NCI-H524 (cell line): ENCODE results near the gene OAS3.
A peak's percentile ranks its signal among the peaks of the same experiment; 100 is the strongest.
"Not testable (repeated sequence)": the region's sequence is repeated elsewhere in the genome, so short reads cannot be mapped to it uniquely, and the experiment has no call there.

Source experiments
- DNase-seq, 2 experiments: peaks; one replicate each; lab custom pipeline; 2025; lab: John Stamatoyannopoulos, UW

OAS3 gene

DNA sequence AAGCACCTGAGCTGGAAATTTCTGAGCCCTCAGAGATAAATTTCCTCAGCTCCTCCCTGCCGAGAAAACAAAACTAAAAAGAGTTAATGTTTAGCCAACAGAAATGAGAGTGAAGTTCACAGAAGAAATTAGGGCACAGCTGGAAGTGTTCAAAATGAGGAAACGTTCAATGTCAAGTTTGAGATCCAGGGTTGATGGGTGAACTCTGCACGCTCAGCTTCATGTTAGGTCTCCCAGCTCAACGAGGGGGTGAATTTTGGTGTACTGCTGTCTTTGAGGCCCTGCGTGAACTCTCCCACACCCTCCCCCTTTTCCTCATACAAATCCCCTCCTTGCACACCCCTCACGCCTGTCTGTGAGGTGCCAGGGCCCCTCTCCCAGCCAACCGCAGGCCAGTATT is 13.3 kb upstream of the OAS3 start:
- DNase-seq: no peak

DNA sequence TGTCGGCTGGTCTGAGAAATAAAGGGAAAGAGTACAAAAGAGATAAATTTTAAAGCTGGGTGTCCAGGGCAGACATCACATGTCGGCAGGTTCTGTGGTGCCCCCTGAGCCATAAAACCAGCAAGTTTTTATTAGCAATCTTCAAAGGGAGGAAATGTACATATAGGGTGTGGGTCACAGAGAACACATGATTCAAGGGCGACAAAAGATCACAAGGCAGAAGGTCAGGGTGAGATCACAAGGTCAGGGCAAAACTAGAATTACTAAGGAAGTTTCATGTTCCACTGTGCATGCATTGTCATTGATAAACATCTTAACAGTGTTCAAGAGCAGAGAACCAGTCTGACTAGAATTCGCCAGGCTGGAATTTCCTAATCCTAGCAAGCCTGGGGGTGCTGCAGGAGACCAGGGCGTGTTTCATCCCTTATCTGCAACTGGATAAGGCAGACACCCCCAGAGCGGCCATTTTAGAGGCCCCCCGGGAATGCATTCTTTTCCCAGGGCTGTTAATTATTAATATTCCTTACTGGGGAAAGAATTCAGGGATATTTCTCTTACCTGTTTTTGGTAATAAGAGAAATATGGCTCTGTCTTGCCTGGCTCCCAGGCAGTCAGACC is 11.7 kb upstream of the OAS3 start:
- DNase-seq: not testable (repeated sequence)

DNA sequence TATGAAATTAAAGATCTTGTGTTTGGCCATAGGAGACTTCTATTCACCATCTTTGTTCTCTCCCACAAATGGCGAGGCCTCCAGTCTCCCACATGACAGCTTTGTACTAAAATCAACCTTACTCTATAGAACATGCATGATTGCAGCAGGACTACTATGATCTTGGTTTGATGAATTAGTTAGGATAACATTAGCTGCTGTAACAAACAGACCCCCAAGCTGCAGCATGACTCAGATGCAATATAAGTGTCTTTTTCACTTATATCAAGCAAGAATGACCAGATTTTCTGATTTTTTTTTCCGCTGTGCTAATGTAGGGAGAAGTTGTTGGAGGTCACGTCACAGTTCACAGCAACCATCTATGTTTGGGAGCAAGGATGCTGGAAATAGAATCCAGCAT is 10.8 kb upstream of the OAS3 start:
- no peak for DNase-seq

DNA sequence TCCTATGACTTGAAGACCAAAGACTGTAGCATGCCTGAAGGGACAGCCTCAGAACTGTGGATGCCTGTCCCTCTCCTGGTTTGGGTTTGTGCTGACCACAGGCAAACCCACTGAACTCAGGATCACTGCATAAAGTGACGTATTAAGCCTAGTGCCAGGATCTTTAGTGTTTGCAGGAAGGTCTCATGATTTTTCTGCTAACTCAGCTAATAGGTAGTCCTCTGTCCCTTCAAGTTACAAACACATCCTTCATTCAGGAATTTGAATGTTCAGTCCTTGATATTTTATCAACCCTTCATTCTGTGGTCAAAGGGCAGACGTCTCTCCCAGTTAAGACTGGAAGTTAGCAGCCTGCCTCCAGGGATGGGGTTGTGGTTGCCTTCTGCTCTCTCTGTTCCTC is 10.3 kb upstream of the OAS3 start:
- no peak for DNase-seq

DNA sequence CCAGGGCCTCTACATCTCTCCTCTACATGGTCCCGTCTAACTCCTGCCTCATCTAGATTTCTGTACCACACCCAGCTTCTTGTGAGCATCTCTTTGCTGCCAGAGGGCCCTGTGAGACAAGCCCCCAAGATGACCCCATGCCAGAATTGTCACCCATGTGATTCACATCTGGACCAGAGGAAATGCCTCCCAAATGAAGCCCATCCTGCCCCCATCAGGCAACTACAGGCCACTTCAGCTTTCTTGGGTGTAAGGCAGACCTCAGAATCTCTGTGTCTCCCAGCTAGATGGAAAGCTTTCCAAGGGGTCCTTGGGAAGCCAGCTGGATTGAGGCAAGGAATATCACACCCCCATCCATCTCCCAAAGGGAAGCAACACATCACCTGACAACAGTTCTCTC is 9.3 kb upstream of the OAS3 start:
- no peak for DNase-seq

DNA sequence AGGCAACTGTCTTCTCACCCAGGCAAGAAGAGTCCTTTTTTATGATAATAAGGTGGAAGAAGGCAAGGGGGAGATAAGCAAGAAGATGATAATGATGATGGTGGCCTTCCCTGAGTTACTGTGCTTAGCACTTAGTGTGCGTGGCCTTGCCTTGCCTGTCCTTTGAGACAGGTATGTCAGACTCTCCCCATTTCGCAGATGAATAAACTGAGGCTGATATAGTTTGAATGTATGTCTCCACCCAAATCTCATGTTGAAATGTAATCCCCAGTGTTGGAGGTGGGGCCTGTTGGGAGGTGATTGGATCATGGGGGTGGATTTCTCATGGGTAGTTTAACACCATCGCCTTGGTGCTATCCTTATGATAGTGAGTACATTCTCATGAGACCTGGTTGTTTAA is 8.6 kb upstream of the OAS3 start:
- no peak for DNase-seq

DNA sequence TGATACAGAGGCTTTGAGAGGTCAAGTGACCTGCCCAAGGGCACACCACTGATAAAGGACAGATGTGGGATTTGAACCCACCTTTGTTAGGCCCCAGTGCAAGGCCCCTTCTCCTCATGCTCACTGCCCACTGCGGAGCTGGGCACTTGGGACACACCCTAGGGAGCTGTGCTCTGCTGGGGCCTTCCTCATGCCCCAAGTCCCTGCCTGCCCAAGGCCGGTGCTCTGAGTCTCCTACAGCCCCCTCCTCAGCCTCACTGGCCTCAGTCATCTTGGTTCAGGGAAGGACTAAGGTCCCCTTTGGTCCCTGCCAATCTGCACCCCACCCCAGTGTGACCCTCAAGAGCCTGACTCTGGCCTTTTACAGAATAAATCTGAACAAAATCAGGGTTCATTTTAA is 7.9 kb upstream of the OAS3 start:
- no peak for DNase-seq

DNA sequence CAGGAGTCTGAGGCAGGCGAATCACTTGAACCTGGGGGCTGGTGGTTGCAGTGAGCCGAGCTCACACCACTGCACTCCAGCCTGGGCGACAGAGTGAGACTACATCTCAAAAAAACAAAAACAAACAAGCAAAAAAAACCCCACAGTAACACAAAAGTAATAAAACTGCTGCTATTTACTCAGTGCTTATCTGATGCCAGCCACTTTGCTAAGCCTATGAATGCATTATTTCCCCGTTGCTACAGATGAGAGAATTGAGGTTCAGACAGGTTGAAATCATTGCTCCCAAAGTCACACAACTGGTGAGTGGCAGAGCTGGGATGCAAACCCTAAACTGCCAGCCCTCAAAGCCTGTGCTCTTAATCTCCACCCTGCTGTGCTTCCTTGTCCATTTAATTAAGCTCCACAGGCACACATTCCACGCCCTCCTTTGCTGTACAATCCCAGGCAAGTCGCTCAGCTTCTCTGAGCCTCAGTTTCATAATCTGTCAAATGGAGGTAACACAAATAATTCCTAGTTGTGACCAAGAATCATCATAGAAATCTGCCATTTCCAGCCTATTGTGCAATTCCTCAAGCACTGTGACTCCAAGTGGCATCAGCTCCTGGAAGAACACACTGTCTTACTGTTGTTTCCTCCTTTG is 5.7 kb upstream of the OAS3 start:
- no peak for DNase-seq

DNA sequence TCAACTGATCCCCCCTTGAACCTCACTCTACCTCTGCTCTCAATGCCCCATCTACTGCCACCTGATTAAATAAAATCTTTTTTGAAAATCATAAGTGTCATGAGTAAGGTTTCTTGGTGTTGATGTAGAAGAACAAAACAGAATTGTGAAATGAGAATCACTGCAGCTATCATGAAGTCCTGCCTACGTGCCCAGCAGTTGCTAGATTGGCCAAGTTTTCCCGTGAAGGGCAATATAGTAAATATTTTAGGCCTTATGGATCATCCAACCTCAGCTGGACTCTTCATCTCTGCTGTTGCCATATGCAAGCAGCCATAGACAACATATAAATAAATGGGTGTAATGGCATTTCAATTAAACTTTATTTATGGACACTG is 5.2 kb upstream of the OAS3 start:
- DNase-seq: no peak

DNA sequence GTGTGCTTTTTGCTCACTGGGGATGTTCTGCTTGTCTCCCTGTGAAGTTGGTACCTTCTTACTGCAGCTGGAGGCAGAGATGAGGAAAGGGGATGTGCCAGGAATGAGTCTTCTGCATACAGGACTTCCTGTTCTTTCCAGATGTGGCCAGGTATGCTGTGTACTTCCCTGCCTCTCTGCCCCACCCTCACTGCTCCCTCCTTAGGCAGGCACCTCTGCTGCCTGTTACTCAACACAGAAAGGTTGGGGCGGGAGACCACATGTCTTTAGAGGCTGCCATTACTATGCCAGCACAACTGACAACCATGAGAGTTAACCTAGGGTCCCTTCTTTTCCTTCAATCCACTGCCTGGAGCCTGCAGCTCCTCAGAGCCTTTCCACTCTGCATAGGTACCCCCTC is 2.0 kb upstream of the OAS3 start:
- DNase-seq: no peak

DNA sequence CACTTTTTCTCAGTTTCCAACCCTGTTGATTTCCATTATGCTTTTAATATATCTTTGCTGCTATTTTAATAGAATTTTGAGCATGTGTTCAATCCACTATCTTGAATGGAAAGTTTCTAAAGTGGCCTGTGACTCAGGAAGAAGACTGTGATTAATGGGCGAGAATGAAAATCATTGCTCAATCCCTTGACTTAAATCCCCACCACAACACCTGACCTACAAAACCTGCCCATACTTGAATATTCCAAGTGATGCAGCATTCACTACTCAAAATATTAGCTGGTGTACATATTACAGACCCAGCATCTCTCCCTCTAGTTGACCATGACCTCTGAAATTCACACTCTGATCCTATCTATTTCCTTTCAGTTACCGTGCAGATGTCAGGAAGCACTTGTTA is 1.3 kb upstream of the OAS3 start:
- no peak for DNase-seq

DNA sequence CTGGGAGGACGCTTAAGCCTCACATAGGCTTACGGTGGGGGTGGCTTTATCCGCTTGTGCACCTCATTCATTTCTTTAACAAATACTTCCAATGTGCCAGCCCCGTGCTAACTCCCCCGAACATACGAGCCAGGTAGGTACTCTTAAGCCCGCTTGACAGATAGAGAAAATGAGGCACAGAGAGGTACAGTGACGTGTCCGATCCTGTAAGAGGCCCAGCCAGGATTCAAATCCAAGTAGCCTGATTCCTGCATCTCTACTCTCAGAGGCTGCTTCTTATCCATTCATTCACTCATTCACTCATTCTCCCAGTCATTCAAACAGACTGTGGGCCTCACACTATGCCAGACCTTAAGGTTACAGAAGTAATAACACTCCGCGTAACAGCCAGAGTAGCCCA is 477 bp downstream of the OAS3 start:
- no peak for DNase-seq

DNA sequence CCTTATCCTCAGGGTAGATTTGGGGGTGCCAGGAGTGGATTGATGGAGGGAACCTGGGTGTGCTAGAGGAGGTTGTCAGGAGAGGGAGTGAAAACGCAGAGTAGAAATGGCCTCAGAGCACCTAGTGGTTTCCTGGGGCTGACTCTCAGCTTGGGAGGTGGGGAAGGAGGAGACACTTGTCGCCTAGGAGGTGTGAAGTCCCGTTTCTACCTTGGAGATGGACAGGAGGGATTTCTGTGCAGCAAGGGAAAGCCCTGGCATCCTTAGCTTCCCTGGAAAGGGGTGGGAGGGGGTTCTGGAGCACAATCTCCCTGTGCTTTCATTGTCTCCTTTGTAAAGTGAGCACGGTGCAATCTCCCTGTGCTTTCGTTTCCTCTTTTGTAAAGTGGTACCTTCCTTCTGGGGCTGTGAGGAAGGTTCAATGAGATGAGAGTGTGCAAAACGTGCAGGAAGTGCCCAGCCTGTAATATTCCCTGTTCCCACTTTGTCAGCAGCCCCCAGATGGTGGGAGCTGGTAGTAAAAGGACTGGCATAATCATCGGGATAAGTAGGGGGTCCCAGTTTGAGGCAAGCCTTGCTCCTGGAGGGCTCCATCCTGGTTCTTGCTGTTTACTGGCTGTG is 1.6 kb downstream of the OAS3 start:
- DNase-seq: no peak

DNA sequence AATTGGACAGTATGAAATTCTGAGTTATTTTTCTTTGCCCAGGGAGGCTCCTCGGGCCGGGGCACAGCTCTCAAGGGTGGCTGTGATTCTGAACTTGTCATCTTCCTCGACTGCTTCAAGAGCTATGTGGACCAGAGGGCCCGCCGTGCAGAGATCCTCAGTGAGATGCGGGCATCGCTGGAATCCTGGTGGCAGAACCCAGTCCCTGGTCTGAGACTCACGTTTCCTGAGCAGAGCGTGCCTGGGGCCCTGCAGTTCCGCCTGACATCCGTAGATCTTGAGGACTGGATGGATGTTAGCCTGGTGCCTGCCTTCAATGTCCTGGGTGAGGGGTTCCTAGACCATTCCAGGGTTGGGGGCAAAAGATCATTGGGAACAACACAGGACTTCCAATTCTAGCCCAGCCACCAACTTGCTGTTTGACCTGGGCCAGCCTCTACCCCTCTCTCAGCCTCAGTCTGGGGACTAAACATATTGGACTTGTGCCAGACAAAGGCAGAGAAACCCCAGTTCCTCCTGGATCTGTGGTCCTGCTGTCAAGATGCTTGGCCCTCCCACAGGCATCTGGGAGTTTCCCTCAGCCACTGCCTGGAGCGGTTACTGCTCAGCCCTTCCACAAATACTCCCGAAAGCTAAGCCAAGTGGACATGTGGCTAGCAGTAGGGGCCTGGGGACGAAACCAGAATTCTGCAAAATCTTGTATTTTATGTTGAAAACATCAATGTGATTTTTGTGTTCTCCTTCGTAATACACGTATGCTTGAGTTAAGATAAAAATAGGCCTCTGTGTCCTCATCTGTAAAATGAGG is 3.5 kb downstream of the OAS3 start:
- no peak for DNase-seq

DNA sequence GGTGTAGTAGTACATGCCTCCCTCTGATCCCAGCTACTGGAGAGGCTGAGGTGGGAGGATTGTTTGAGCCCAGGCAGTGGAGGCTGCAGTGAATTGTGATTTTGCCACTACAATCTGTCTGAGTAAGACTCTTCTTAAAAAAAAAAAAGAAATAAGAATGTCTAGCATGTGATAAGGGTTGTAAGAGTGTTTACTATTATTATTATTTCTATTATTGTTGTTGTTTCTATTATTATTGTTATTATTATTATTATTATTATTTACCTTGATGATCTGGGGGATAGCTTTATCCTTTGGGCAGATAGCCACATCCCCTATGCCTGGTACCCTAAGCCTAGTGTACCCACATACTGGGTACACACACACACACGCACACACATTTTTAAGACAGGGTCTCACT is 4.3 kb downstream of the OAS3 start:
- DNase-seq: no peak

DNA sequence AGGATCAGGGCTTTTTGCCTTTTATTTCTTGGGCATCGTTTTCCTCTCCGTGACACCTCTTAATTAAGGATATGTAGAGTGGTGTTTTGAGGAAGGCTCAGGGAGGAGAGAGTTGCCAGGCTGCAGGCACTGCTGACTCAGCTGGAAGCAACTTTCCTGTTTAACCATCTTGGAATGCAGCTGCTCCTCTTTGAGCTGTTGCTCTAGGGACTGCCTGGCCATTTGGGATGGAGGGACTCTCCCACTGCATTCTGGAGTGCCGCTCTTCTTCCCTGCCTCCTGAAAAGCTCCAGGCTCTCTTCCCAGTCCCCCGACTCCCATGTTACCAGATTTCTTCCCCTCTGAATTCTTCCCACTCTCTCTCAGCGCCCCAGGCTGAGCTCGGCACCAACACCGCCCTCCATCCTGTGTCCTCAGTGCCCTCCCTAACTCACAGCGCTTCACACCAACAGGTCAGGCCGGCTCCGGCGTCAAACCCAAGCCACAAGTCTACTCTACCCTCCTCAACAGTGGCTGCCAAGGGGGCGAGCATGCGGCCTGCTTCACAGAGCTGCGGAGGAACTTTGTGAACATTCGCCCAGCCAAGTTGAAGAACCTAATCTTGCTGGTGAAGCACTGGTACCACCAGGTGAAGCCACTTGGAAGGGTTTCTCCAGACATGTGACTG is 5.9 kb downstream of the OAS3 start:
- DNase-seq: no peak

DNA sequence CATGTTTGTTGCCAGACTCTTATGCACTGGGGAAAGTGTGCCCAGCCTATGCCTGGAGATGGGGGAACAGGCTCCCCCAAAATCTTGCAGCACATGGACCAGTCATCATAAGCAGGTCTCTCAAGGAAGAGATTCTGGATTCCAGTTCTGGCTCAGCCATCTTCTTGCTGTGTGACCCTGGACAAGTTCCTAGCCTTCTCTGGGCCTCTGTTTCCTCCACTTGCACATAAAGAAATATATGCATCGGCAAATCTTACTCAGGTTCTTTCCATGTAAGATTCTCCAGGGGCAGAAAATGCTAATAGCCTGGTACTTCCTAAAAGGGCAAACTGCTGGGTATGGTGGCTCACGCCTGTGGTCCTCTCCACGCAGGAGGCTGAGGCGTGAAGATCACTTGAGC is 7.2 kb downstream of the OAS3 start:
- DNase-seq: no peak

DNA sequence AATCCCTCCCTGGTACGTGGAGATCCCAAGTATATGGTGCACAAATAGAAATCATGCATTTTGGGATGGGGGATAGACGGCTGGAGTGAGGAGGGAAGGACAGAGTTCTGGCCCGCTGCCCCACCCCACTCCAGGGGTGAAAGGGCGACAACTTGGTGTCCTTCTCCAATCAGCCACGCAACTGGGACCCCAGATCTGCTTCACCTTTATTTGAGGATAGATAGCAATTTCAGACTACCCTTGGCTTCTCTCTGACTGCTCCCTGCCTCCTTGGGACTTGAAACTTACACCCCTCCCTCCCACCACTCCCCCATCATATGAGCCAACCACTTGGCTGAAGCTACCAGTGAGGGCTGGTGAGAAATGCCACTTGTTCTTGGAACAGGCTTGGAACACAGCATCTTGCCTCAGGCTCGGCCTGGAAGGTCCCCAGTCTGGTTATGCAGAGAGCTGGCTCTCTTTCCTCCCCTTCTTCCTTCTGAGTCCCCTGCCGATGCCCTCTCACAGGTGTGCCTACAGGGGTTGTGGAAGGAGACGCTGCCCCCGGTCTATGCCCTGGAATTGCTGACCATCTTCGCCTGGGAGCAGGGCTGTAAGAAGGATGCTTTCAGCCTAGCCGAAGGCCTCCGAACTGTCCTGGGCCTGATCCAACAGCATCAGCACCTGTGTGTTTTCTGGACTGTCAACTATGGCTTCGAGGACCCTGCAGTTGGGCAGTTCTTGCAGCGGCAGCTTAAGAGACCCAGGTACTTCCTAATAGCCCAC is 8.1 kb downstream of the OAS3 start:
- DNase-seq: peak; percentile 11 to 42

DNA sequence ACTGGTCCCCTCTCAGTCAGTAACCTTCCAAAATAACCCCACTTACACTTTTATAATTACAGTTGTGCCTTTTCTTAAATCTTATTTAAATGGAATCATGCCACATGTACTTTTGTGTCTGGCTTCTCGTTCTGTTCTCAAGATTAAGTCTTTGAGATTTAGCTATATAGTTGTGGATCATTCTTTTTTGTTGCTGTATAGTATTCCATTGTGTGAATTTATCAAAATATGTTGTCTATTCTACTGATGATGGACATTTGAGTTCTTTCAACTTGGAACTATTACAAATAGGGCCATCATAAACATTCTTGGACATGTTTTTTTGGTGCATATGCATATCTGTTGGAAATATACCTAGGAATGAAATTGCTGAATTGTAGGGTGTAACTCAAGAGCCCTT is 9.0 kb downstream of the OAS3 start:
- no peak for DNase-seq

DNA sequence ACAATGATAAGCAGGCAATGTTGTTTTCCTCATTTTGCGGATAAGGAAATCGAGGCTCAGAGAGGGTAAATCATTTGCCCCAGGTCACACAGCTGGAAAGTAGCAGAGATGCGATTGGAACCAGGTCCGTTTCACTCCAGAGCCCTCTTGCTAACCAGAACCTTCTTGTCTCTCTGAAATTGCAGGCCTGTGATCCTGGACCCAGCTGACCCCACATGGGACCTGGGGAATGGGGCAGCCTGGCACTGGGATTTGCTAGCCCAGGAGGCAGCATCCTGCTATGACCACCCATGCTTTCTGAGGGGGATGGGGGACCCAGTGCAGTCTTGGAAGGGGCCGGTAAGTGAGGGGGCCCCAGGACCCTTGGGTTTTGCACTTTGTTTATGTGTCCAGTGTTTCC is 9.5 kb downstream of the OAS3 start:
- no peak for DNase-seq

DNA sequence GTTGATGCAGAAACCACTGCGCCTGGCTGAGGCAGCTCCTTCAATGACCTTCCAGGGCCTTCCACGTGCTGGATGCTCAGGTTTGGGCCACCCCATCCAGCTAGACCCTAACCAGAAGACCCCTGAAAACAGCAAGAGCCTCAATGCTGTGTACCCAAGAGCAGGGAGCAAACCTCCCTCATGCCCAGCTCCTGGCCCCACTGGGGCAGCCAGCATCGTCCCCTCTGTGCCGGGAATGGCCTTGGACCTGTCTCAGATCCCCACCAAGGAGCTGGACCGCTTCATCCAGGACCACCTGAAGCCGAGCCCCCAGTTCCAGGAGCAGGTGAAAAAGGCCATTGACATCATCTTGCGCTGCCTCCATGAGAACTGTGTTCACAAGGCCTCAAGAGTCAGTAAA is 10.5 kb downstream of the OAS3 start:
- no peak for DNase-seq

DNA sequence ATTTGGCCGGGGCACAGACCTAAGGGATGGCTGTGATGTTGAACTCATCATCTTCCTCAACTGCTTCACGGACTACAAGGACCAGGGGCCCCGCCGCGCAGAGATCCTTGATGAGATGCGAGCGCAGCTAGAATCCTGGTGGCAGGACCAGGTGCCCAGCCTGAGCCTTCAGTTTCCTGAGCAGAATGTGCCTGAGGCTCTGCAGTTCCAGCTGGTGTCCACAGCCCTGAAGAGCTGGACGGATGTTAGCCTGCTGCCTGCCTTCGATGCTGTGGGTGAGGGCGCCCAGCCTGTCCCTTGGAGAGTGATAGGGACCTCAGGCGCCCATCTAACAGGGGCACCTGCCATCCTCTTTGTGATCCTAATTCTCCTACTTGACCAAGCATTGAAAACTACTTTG is 12.4 kb downstream of the OAS3 start:
- DNase-seq: no peak
